Left ventricle myocardium inferior (tissue), 1 donor: ENCODE results near the gene AQR. TPM values are rescaled to one million over a fixed set of nuclear protein-coding genes. Genes with fewer than 3 reads are reported as not detected.
"Not testable (repeated sequence)": the region's sequence is repeated elsewhere in the genome, so short reads cannot be mapped to it uniquely, and the experiment has no call there.

Experiments
- DNase-seq: peaks from one replicate; pipeline ENCODE4 v3.0.0-alpha.2; 2020
- H3K27ac ChIP-seq: fragments of 200-600 bp; replicated peaks from 2 replicates; pipeline ENCODE4 v1.8.0; 2021
- H3K27me3 ChIP-seq: fragments of 200-600 bp; 2 replicates; pipeline ENCODE4 v1.8.0; 2021; ENCODE audit warnings: low read depth
- H3K36me3 ChIP-seq: fragments of 200-600 bp; 2 replicates; pipeline ENCODE4 v1.8.0; 2021
- H3K4me1 ChIP-seq: fragments of 200-600 bp; 2 replicates; pipeline ENCODE4 v1.8.0; 2021
- H3K4me3 ChIP-seq: fragments of 200-600 bp; 2 replicates; pipeline ENCODE4 v1.8.0; 2021; ENCODE audit warnings: mild to moderate bottlenecking, moderate library complexity
- H3K9me3 ChIP-seq: fragments of 200-600 bp; replicated peaks from 2 replicates; pipeline ENCODE4 v1.8.0; 2021
- intact Hi-C: fragments of 100-400 bp; cut with micrococcal nuclease; formaldehyde crosslinking; loops from one replicate; pipeline ENCODE4 v1.11.0; 2022
- total RNA-seq: library from RNA; stranded (reverse); fragmentation: NEBNext Ultra II Directional; extraction: Animal tissue kit (Norgen Biotek cat#: 25700); gene quantifications from one replicate; pipeline ENCODE4 v1.2.1, GENCODE V29; 2021
- TF ChIP-seq, protein P1 (sequence below): fragments of 200-600 bp; IDR thresholded peaks from 2 replicates; pipeline ENCODE4 v1.8.0; 2021; ENCODE audit warnings: antibody characterized with exemption, mild to moderate bottlenecking, borderline replicate concordance
- donor health status: DM: no; HTN: yes; CAD: no; lungs with severe emphysema.

AQR gene
- total RNA-seq, 1 donor from 2014 or later: 9.8 TPM

DNA sequence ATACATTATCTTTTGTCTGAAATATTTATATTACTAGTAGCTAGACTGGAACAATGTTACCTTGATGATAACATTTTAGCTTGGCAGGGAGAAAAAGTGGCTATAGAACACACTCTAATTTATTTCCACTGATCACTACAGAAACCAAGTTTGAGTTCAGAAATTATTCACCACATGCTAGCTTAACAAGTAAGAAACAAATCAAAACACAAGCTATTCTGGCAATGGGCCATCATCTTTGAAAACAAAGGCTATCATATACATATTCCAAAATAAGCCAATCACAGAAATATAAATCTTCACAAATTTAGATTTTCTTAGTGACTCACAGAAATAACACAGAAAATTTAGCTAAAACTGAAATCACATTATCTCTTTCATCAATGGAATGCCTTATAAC is 17.1 kb downstream of the AQR start:
- Histone ChIP-seq H3K9me3 (no peaks in the 10 kb centered on the region), H3K4me3 (no peak overlapping the region), H3K27me3 (no peaks in the 10 kb centered on the region), H3K36me3 (peaks cover 53% of the 10 kb centered on the region), H3K4me1 (peaks cover 11% of the 10 kb centered on the region), H3K27ac (no peak overlapping the region)
- DNase-seq: no peak
- intact Hi-C loops: no loop called here
- TF ChIP-seq, protein P1, sequence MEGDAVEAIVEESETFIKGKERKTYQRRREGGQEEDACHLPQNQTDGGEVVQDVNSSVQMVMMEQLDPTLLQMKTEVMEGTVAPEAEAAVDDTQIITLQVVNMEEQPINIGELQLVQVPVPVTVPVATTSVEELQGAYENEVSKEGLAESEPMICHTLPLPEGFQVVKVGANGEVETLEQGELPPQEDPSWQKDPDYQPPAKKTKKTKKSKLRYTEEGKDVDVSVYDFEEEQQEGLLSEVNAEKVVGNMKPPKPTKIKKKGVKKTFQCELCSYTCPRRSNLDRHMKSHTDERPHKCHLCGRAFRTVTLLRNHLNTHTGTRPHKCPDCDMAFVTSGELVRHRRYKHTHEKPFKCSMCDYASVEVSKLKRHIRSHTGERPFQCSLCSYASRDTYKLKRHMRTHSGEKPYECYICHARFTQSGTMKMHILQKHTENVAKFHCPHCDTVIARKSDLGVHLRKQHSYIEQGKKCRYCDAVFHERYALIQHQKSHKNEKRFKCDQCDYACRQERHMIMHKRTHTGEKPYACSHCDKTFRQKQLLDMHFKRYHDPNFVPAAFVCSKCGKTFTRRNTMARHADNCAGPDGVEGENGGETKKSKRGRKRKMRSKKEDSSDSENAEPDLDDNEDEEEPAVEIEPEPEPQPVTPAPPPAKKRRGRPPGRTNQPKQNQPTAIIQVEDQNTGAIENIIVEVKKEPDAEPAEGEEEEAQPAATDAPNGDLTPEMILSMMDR: no peak

DNA sequence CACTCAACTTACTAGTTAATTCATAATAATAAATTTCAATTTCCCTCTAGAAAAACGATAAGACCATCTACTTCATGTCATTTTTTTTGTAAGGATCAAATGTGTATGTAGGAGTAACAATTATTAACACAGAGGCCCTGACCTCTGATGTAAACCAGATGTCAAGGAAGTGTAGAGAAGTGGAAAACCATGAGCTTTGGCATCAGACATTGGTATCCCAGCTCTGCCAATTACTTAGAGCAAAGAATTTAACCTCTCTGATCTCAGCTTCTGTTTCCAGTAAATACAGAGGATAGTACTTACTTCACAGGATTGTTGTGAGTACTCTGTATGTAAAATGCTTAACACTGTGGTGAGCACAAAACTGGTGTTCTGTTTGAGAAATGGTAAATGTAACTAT is 17.5 kb downstream of the AQR start:
- Histone ChIP-seq H3K9me3 (no peaks in the 10 kb centered on the region), H3K27me3 (no peaks in the 10 kb centered on the region), H3K4me3 (no peak overlapping the region), H3K27ac (no peak overlapping the region), H3K4me1 (peaks cover 11% of the 10 kb centered on the region), H3K36me3 (peaks cover 55% of the 10 kb centered on the region)
- DNase-seq: no peak
- intact Hi-C loops: no loop called here
- TF ChIP-seq, protein P1: no peak

DNA sequence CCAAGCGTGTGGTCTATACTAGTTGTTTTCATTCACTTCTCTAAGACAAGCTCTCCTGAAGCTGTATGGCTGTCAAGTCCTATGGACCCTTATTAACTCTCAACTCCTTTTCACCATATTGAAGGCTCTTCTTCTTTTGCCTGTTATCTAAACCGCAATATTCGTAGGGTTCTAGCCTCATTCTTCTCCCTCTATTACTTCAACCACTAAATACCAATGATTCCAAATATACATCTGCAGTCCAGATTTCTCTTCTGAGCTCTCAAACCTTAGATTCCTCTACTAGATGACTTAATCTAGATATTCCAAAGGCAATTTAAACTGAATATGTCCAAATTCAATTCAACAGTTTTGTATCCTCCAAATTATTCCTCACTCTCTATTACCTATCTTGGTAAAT is 24.6 kb downstream of the AQR start:
- no peak overlapping the region for H3K4me3 ChIP-seq

DNA sequence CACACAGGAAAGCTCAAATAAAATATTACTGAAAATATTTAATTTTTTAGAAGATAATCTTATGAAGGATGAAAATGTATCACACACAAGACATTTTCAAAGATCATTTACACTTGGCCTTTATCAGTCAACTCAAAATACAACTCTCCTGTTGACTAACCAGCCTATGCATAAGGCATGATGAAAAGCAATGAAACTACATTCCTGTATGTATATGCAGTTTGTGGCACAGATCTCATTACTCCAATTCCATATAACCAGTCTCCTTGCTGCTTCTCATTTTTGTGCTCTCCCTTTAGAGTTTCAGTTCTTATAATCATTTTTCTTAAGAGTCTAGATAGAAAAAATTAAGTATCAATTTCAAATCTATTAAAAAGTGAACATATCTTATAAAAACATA is 25.8 kb downstream of the AQR start:
- no peaks in the 10 kb centered on the region for H3K27me3 ChIP-seq
- no peak for DNase-seq
- intact Hi-C loops: no loop called here
- H3K9me3 ChIP-seq: no peaks in the 10 kb centered on the region
- H3K36me3 ChIP-seq: peaks cover 68% of the 10 kb centered on the region
- no peak overlapping the region for H3K4me3 ChIP-seq
- TF ChIP-seq, protein P1: no peak
- no peak overlapping the region for H3K27ac ChIP-seq
- H3K4me1 ChIP-seq: no peaks in the 10 kb centered on the region

More for the DNA sequence above, 24.6 kb downstream of the AQR start:
- Histone ChIP-seq H3K27ac (no peak overlapping the region), H3K36me3 (peaks cover 56% of the 10 kb centered on the region), H3K4me1 (no peaks in the 10 kb centered on the region), H3K27me3 (no peaks in the 10 kb centered on the region), H3K9me3 (no peaks in the 10 kb centered on the region)
- intact Hi-C loops: no loop called here
- no peak for DNase-seq
- TF ChIP-seq, protein P1: no peak

DNA sequence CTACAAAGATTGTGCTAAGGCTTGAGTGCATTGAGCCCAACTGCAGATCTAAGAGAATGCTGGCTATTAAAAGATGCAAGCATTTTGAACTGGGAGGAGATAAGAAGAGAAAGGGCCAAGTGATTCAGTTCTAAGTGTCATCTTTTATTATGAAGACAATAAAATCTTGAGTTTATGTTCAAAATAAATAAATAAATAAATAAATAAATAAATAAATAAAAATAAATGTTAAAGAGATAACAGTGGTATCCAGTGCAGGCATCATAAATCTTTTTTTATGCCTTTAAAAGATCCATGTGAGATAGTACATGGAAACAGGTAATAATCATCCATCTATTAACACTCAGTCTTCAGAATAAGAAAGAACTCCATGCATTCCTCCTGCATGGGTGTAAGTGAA is 26.3 kb downstream of the AQR start:
- H3K4me1 ChIP-seq, intact Hi-C loops, H3K4me3 ChIP-seq, H3K27ac ChIP-seq, H3K27me3 ChIP-seq, H3K9me3 ChIP-seq, DNase-seq: not testable (repeated sequence)
- H3K36me3 ChIP-seq: peaks cover 72% of the 10 kb centered on the region

DNA sequence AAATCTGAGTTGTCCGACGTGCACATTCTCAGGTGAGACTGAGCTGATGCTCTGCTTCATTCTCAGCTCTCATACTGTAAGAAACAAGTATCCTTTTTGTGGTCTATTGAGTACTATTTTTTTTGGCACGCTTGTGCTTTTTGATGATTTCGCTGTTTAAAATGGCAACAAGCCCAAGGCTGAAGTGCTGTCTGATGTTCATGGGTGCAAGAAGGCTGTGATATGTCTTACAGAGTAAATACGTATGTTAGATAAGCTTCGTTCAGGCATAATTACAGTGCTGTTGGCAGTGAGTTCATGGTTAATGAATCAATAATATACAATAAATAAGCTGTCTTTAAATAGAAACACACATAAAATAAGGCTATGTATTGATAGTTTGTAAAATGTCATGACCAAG is 27.2 kb downstream of the AQR start:
- TF ChIP-seq, protein P1: no peak
- H3K27me3 ChIP-seq: no peaks in the 10 kb centered on the region
- H3K4me1 ChIP-seq: no peaks in the 10 kb centered on the region
- no peak for DNase-seq
- no peak overlapping the region for H3K27ac ChIP-seq
- H3K9me3 ChIP-seq: no peaks in the 10 kb centered on the region
- H3K36me3 ChIP-seq: peaks cover 72% of the 10 kb centered on the region
- intact Hi-C loops: no loop called here
- H3K4me3 ChIP-seq: no peak overlapping the region
